ENCODE measurements around the gene OR6X1. TPM values are rescaled to one million over a fixed set of nuclear protein-coding genes. Genes with fewer than 3 reads are reported as not detected.

The OR6X1 gene
- total and polyA plus RNA-seq, 9 of the 15 experiments (the other 6 are each of a cell fraction or from before 2014, with no cell fraction given) = not detected

- H3K36me3 ChIP-seq (ENCODE audit: control insufficient read depth, insufficient read depth, low read length) = no peaks in the 10 kb centered on the region
- no peaks in the 10 kb centered on the region for H4K20me1 ChIP-seq (replicated peaks; ENCODE audit: control insufficient read depth, insufficient read depth, low read length)
- no peak for DNase-seq (ENCODE audit: extremely low read depth in 1 of 4, low spot score in 3 of 4)
- no peak for FAIRE-seq
- no peak for TF ChIP-seq SFPQ (IDR thresholded peaks at IDR 0.05; ENCODE audit: low read depth, low read length)
- TF ChIP-seq STAT5A (IDR thresholded peaks at IDR 0.05; ENCODE audit: borderline replicate concordance, low read length) = no peak
- TF ChIP-seq ZNF551 (CRISPR knock-in tag; IDR thresholded peaks at IDR 0.05) = no peak
- no peak for TF ChIP-seq TFAP4 (CRISPR knock-in tag; IDR thresholded peaks at IDR 0.05; ENCODE audit: borderline replicate concordance)
- no peak for TF ChIP-seq ZNF174 (CRISPR knock-in tag; IDR thresholded peaks at IDR 0.05)
- no peak for TF ChIP-seq MEF2D (tag; conservative IDR thresholded peaks at IDR 0.05; ENCODE audit: low read depth)
- TF ChIP-seq HNRNPH1 (optimal IDR thresholded peaks at IDR 0.05; ENCODE audit: low read depth, low read length) = no peak
- TF ChIP-seq AFF4 (CRISPR knock-in tag; IDR thresholded peaks at IDR 0.05) = no peak
- TF ChIP-seq FOXJ3 (CRISPR knock-in tag; IDR thresholded peaks at IDR 0.05) = no peak
- no peak for TF ChIP-seq FOXK1 (CRISPR knock-in tag; IDR thresholded peaks at IDR 0.05; ENCODE audit: borderline replicate concordance)
- TF ChIP-seq USF2 (CRISPR knock-in tag; IDR thresholded peaks at IDR 0.05) = no peak
- no peak overlapping the region for H3K9ac ChIP-seq (ENCODE audit: insufficient read depth in 1 of 2, low read depth in 2 of 2, low read length in 2 of 2)
- ChIA-PET POLR2A (no interaction called here), CTCF (ENCODE audit: low intra/inter-chr PET ratio) (no interaction called here)
- ATAC-seq = no peak
- intact Hi-C loops (cut with micrococcal nuclease) (no loop called here), in situ Hi-C loops (cut with MboI) (no loop called here)
- 0% methylated on average over 1 of the region's 1 CpG for WGBS (ENCODE audit: insufficient coverage, low coverage, missing lambda C conversion rate)
- H3K4me3 ChIP-seq = no peak overlapping the region
- H3K79me2 ChIP-seq (ENCODE audit: control insufficient read depth, insufficient read depth, low read length) = no peaks in the 10 kb centered on the region
- H3K27ac ChIP-seq (ENCODE audit: extremely low read depth, low read depth, low read length) = no peak overlapping the region
- no TSS peak for BruUV-seq (replicated peaks)
- H3K4me2 ChIP-seq (ENCODE audit: insufficient read depth, low read length) = no peak overlapping the region
- H3K9me1 ChIP-seq (ENCODE audit: control insufficient read depth, insufficient read depth, low read length) = no peaks in the 10 kb centered on the region
- no peaks in the 10 kb centered on the region for H3K4me1 ChIP-seq (replicated peaks in 1 of 2; ENCODE audit: control insufficient read depth in 2 of 2, insufficient read depth in 2 of 2, low read length in 2 of 2)
- H2AFZ ChIP-seq (ENCODE audit: low read depth, low read length) = no peak overlapping the region
- H3K9me3 ChIP-seq (replicated peaks; ENCODE audit: control insufficient read depth, insufficient read depth, low read depth, low read length) = no peaks in the 10 kb centered on the region
- no peaks in the 10 kb centered on the region for H3K27me3 ChIP-seq (ENCODE audit: control insufficient read depth in 2 of 2, insufficient read depth in 2 of 2, low read length in 2 of 2)
Observed at GRCh38 chr11:123775289-123775688, 21.0 kb upstream of the OR6X1 start.

Measured in K562 (cell line).